ENCODE measurements around the gene FOXO6.

DNA sequence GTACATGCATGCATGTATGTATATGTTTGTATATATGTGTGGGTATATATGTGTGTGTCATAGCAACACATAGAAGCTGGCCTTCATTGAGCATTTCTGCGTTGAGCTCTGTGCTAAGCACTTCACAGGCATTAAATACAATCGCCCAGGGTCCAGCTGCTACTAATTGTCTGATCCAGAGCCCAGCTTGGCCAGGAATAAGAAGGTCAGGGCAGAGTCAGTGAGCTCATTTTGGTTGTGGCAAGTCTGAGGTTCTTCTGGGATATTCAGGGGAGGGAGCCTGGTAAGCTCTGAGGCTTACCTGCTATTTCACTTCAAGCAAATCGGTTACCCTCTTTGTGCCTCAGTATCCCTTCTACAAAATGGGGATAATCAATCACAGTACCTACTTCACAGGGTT is 59.6 kb downstream of the FOXO6 start:
- no peak for TF ChIP-seq POLR2AphosphoS5 (IDR thresholded peaks at IDR 0.05)
- TF ChIP-seq, protein P1, sequence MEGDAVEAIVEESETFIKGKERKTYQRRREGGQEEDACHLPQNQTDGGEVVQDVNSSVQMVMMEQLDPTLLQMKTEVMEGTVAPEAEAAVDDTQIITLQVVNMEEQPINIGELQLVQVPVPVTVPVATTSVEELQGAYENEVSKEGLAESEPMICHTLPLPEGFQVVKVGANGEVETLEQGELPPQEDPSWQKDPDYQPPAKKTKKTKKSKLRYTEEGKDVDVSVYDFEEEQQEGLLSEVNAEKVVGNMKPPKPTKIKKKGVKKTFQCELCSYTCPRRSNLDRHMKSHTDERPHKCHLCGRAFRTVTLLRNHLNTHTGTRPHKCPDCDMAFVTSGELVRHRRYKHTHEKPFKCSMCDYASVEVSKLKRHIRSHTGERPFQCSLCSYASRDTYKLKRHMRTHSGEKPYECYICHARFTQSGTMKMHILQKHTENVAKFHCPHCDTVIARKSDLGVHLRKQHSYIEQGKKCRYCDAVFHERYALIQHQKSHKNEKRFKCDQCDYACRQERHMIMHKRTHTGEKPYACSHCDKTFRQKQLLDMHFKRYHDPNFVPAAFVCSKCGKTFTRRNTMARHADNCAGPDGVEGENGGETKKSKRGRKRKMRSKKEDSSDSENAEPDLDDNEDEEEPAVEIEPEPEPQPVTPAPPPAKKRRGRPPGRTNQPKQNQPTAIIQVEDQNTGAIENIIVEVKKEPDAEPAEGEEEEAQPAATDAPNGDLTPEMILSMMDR (IDR thresholded peaks at IDR 0.05): no peak
- no peak for TF ChIP-seq POLR2A (IDR thresholded peaks at IDR 0.05)
